HEK293 (cell line): ENCODE measurements around the gene CFL1.

Source experiments
- CTCF ChIA-PET: fragments of 350-600 bp; formaldehyde crosslinking; extraction: SDS; loops from one replicate; lab custom pipeline; 2021; ENCODE audit warnings: antibody characterized with exemption; lab: Yijun Ruan, JAX
- POLR2A ChIA-PET: fragments of 300-600 bp; formaldehyde crosslinking; extraction: SDS; loops from one replicate; lab custom pipeline; 2020; ENCODE audit warnings: antibody characterized with exemption, inconsistent platforms; lab: Yijun Ruan, JAX
- H3K27ac ChIP-seq: fragments of 200-500 bp; sonication (Bioruptor generic); 2 replicates; pipeline ENCODE4 v1.5.1; 2014; ENCODE audit warnings: low read depth, low read length, control low read depth, inconsistent platforms; ENCODE audit errors: extremely low read depth
- H3K36me3 ChIP-seq, 2 experiments: fragments of 200-500 bp in 1 of 2; sonication (Bioruptor generic) in 1 of 2; 1 replicate in 1 of 2; 2 replicates in 1 of 2; pipeline ENCODE4 v1.5.1; 2014 to 2017; ENCODE audit warnings: inconsistent platforms in 2 of 2, low read length in 2 of 2; ENCODE audit not compliant: control insufficient read depth in 2 of 2, insufficient read depth in 1 of 2
- H3K4me1 ChIP-seq: fragments of 200-500 bp; sonication (Bioruptor generic); 2 replicates; pipeline ENCODE4 v1.5.1; 2014; ENCODE audit warnings: mild to moderate bottlenecking, low read length, inconsistent platforms; ENCODE audit not compliant: control insufficient read depth, insufficient read depth
- H3K4me3 ChIP-seq: 2 replicates; pipeline ENCODE4 v1.5.1; 2011; ENCODE audit warnings: low read depth, mild to moderate bottlenecking, control low read depth, low read length, moderate library complexity
- H3K9me3 ChIP-seq: fragments of 200-500 bp; sonication (Bioruptor generic); 2 replicates; pipeline ENCODE4 v1.5.1; 2014; ENCODE audit warnings: low read depth, low read length, inconsistent platforms; ENCODE audit not compliant: control insufficient read depth, insufficient read depth
- BCL11A ChIP-seq: fragments of 450-650 bp; formaldehyde crosslinking; IDR thresholded peaks from 2 replicates; pipeline ENCODE4 v1.5.1; 2016; ENCODE audit warnings: low read depth, missing biosample characterization, missing genetic modification characterization
- GLI4 ChIP-seq: fragments of 450-650 bp; formaldehyde crosslinking; IDR thresholded peaks from 2 replicates; pipeline ENCODE4 v1.5.1; 2016; ENCODE audit warnings: missing biosample characterization, missing genetic modification characterization
- REPIN1 ChIP-seq: fragments of 450-650 bp; formaldehyde crosslinking; IDR thresholded peaks from 2 replicates; pipeline ENCODE4 v1.5.1; 2017; ENCODE audit warnings: missing biosample characterization, missing genetic modification characterization, low read depth
- SALL2 ChIP-seq: fragments of 450-650 bp; formaldehyde crosslinking; IDR thresholded peaks from 2 replicates; pipeline ENCODE4 v1.5.0; 2017; ENCODE audit warnings: missing biosample characterization, mild to moderate bottlenecking, missing genetic modification characterization, borderline replicate concordance
- SCRT2 ChIP-seq: fragments of 450-650 bp; formaldehyde crosslinking; IDR thresholded peaks from 2 replicates; pipeline ENCODE4 v1.5.1; 2016; ENCODE audit warnings: missing biosample characterization, missing genetic modification characterization
- SETDB1 ChIP-seq: IDR thresholded peaks from one replicate; pipeline ENCODE4 v1.6.1; 2017; ENCODE audit warnings: mild to moderate bottlenecking, low read length, moderate library complexity, mixed read lengths; ENCODE audit not compliant: insufficient read length
- ZBTB48 ChIP-seq: fragments of 450-650 bp; formaldehyde crosslinking; IDR thresholded peaks from 2 replicates; pipeline ENCODE4 v1.5.1; 2016; ENCODE audit warnings: missing biosample characterization, missing genetic modification characterization
- ZBTB7A ChIP-seq: fragments of 450-650 bp; formaldehyde crosslinking; IDR thresholded peaks from 2 replicates; pipeline ENCODE4 v1.5.1; 2016; ENCODE audit warnings: low read depth, missing biosample characterization, missing genetic modification characterization
- ZBTB8A ChIP-seq: fragments of 450-650 bp; formaldehyde crosslinking; IDR thresholded peaks from 2 replicates; pipeline ENCODE4 v1.5.1; 2016; ENCODE audit warnings: missing biosample characterization, missing genetic modification characterization
- ZIC2 ChIP-seq: fragments of 450-650 bp; formaldehyde crosslinking; IDR thresholded peaks from 2 replicates; pipeline ENCODE4 v1.5.1; 2016; ENCODE audit warnings: missing biosample characterization, missing genetic modification characterization
- ZNF214 ChIP-seq: fragments of 450-650 bp; formaldehyde crosslinking; IDR thresholded peaks from 2 replicates; pipeline ENCODE4 v1.5.1; 2017; ENCODE audit warnings: missing biosample characterization, mild to moderate bottlenecking, missing genetic modification characterization, borderline replicate concordance
- ZNF248 ChIP-seq: fragments of 450-650 bp; formaldehyde crosslinking; IDR thresholded peaks from 2 replicates; pipeline ENCODE4 v1.5.1; 2017; ENCODE audit warnings: missing biosample characterization, missing genetic modification characterization
- ZNF394 ChIP-seq: fragments of 450-650 bp; formaldehyde crosslinking; IDR thresholded peaks from 2 replicates; pipeline ENCODE4 v1.5.1; 2016; ENCODE audit warnings: missing biosample characterization, missing genetic modification characterization, mild to moderate bottlenecking, moderate library complexity, borderline replicate concordance
- ZNF404 ChIP-seq: fragments of 450-650 bp; formaldehyde crosslinking; IDR thresholded peaks from 2 replicates; pipeline ENCODE4 v1.5.1; 2017; ENCODE audit warnings: missing biosample characterization, missing genetic modification characterization
- ZNF433 ChIP-seq: fragments of 450-650 bp; formaldehyde crosslinking; IDR thresholded peaks from 2 replicates; pipeline ENCODE4 v1.5.1; 2016; ENCODE audit warnings: missing biosample characterization, missing genetic modification characterization, low read depth
- ZNF544 ChIP-seq: fragments of 450-650 bp; formaldehyde crosslinking; IDR thresholded peaks from 2 replicates; pipeline ENCODE4 v1.5.0; 2017; ENCODE audit warnings: missing biosample characterization, missing genetic modification characterization
- ZNF560 ChIP-seq: fragments of 450-650 bp; formaldehyde crosslinking; IDR thresholded peaks from 2 replicates; pipeline ENCODE4 v1.5.1; 2017; ENCODE audit warnings: missing biosample characterization, missing genetic modification characterization, borderline replicate concordance
- ZNF561 ChIP-seq: fragments of 450-650 bp; IDR thresholded peaks from 2 replicates; pipeline ENCODE4 v1.5.1; 2018; ENCODE audit warnings: missing biosample characterization, missing genetic modification characterization, borderline replicate concordance
- ZNF600 ChIP-seq: fragments of 450-650 bp; formaldehyde crosslinking; IDR thresholded peaks from 2 replicates; pipeline ENCODE4 v1.5.1; 2016; ENCODE audit warnings: missing biosample characterization, missing genetic modification characterization
- ZNF621 ChIP-seq: fragments of 450-650 bp; formaldehyde crosslinking; IDR thresholded peaks from 2 replicates; pipeline ENCODE4 v1.5.1; 2017; ENCODE audit warnings: missing biosample characterization, missing genetic modification characterization
- ZNF791 ChIP-seq: fragments of 450-650 bp; formaldehyde crosslinking; IDR thresholded peaks from 2 replicates; pipeline ENCODE4 v1.5.1; 2016; ENCODE audit warnings: missing biosample characterization, missing genetic modification characterization
- ZSCAN30 ChIP-seq: fragments of 450-650 bp; IDR thresholded peaks from 2 replicates; pipeline ENCODE4 v1.5.1; 2018; ENCODE audit warnings: missing biosample characterization, mild to moderate bottlenecking, missing genetic modification characterization, moderate library complexity
- TF ChIP-seq, protein P1 (sequence below): fragments of 450-650 bp; formaldehyde crosslinking; IDR thresholded peaks from 2 replicates; pipeline ENCODE4 v1.5.1; 2016; ENCODE audit warnings: missing biosample characterization, missing genetic modification characterization, borderline replicate concordance
- TF ChIP-seq, protein P2 (sequence below): fragments of 450-650 bp; formaldehyde crosslinking; IDR thresholded peaks from 2 replicates; pipeline ENCODE4 v1.5.1; 2016; ENCODE audit warnings: missing biosample characterization, missing genetic modification characterization, low read depth
- TF ChIP-seq, protein P3 (sequence below): fragments of 450-650 bp; formaldehyde crosslinking; IDR thresholded peaks from 2 replicates; pipeline ENCODE4 v1.5.1; 2017; ENCODE audit warnings: missing biosample characterization, missing genetic modification characterization
- TF ChIP-seq, protein P4 (sequence below): fragments of 450-650 bp; formaldehyde crosslinking; IDR thresholded peaks from 2 replicates; pipeline ENCODE4 v1.5.1; 2016; ENCODE audit warnings: missing biosample characterization, missing genetic modification characterization, borderline replicate concordance

Gene CFL1

GRCh38 chr11:65870706-65871681 is 13.0 kb upstream of the CFL1 start:
- CTCF ChIA-PET, result interaction anchor here (0.7 to 4.2 kb wide), 5 partner anchors 11 to 54 kb away, joined by 3 to 37 read pairs (median 4); partner anchors contain the start of genes FIBP and MUS81
- Histone ChIP-seq H3K4me1 (no peaks in the 10 kb centered on the region), H3K4me3 (no peak overlapping the region)
- TF ChIP-seq, protein P1, sequence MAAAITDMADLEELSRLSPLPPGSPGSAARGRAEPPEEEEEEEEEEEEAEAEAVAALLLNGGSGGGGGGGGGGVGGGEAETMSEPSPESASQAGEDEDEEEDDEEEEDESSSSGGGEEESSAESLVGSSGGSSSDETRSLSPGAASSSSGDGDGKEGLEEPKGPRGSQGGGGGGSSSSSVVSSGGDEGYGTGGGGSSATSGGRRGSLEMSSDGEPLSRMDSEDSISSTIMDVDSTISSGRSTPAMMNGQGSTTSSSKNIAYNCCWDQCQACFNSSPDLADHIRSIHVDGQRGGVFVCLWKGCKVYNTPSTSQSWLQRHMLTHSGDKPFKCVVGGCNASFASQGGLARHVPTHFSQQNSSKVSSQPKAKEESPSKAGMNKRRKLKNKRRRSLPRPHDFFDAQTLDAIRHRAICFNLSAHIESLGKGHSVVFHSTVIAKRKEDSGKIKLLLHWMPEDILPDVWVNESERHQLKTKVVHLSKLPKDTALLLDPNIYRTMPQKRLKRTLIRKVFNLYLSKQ (tag by site-specific recombination), result no peak
- TF ChIP-seq REPIN1 (no peak), ZNF394 (tag by site-specific recombination) (no peak), ZBTB7A (tag by site-specific recombination) (no peak), SETDB1 (no peak), ZNF404 (no peak), ZNF791 (tag by site-specific recombination) (no peak), ZSCAN30 (tag by site-specific recombination) (no peak), ZNF560 (tag by site-specific recombination) (no peak), ZNF621 (no peak), SALL2 (tag by site-specific recombination) (no peak), BCL11A (tag by site-specific recombination) (no peak), ZNF214 (tag by site-specific recombination) (no peak), ZBTB8A (no peak), ZNF248 (tag by site-specific recombination) (no peak), ZNF600 (tag by site-specific recombination) (0 out of 2 replicates have a peak, but pooled peaks have one; percentile 33), GLI4 (tag by site-specific recombination) (no peak), ZNF561 (tag by site-specific recombination) (no peak), ZNF544 (tag by site-specific recombination) (no peak), ZBTB48 (tag by site-specific recombination) (no peak), ZIC2 (peak; percentile 84), SCRT2 (tag by site-specific recombination) (peak; percentile 70; the same call in 1 of the 2 replicates), ZNF433 (tag by site-specific recombination) (no peak)
- TF ChIP-seq, protein P2, sequence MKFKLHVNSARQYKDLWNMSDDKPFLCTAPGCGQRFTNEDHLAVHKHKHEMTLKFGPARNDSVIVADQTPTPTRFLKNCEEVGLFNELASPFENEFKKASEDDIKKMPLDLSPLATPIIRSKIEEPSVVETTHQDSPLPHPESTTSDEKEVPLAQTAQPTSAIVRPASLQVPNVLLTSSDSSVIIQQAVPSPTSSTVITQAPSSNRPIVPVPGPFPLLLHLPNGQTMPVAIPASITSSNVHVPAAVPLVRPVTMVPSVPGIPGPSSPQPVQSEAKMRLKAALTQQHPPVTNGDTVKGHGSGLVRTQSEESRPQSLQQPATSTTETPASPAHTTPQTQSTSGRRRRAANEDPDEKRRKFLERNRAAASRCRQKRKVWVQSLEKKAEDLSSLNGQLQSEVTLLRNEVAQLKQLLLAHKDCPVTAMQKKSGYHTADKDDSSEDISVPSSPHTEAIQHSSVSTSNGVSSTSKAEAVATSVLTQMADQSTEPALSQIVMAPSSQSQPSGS (tag by site-specific recombination), result no peak
- TF ChIP-seq, protein P3, sequence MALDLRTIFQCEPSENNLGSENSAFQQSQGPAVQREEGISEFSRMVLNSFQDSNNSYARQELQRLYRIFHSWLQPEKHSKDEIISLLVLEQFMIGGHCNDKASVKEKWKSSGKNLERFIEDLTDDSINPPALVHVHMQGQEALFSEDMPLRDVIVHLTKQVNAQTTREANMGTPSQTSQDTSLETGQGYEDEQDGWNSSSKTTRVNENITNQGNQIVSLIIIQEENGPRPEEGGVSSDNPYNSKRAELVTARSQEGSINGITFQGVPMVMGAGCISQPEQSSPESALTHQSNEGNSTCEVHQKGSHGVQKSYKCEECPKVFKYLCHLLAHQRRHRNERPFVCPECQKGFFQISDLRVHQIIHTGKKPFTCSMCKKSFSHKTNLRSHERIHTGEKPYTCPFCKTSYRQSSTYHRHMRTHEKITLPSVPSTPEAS (tag by site-specific recombination), result no peak
- TF ChIP-seq, protein P4, sequence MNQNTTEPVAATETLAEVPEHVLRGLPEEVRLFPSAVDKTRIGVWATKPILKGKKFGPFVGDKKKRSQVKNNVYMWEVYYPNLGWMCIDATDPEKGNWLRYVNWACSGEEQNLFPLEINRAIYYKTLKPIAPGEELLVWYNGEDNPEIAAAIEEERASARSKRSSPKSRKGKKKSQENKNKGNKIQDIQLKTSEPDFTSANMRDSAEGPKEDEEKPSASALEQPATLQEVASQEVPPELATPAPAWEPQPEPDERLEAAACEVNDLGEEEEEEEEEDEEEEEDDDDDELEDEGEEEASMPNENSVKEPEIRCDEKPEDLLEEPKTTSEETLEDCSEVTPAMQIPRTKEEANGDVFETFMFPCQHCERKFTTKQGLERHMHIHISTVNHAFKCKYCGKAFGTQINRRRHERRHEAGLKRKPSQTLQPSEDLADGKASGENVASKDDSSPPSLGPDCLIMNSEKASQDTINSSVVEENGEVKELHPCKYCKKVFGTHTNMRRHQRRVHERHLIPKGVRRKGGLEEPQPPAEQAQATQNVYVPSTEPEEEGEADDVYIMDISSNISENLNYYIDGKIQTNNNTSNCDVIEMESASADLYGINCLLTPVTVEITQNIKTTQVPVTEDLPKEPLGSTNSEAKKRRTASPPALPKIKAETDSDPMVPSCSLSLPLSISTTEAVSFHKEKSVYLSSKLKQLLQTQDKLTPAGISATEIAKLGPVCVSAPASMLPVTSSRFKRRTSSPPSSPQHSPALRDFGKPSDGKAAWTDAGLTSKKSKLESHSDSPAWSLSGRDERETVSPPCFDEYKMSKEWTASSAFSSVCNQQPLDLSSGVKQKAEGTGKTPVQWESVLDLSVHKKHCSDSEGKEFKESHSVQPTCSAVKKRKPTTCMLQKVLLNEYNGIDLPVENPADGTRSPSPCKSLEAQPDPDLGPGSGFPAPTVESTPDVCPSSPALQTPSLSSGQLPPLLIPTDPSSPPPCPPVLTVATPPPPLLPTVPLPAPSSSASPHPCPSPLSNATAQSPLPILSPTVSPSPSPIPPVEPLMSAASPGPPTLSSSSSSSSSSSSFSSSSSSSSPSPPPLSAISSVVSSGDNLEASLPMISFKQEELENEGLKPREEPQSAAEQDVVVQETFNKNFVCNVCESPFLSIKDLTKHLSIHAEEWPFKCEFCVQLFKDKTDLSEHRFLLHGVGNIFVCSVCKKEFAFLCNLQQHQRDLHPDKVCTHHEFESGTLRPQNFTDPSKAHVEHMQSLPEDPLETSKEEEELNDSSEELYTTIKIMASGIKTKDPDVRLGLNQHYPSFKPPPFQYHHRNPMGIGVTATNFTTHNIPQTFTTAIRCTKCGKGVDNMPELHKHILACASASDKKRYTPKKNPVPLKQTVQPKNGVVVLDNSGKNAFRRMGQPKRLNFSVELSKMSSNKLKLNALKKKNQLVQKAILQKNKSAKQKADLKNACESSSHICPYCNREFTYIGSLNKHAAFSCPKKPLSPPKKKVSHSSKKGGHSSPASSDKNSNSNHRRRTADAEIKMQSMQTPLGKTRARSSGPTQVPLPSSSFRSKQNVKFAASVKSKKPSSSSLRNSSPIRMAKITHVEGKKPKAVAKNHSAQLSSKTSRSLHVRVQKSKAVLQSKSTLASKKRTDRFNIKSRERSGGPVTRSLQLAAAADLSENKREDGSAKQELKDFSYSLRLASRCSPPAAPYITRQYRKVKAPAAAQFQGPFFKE, result no peak

More at GRCh38 chr11:65870706-65871681, 13.0 kb upstream of the CFL1 start:
- Histone ChIP-seq H3K27ac (no peak overlapping the region), H3K36me3 (peaks cover 0 to 21% of the 10 kb centered on the region in 2 experiments; a peak in 1 of 3 replicates), H3K9me3 (no peaks in the 10 kb centered on the region)
- POLR2A ChIA-PET, result interaction anchor here (0.6 to 6.6 kb wide), 11 partner anchors 10 to 123 kb away, joined by 3 to 111 read pairs (median 4); partner anchors contain the start of genes CCDC85B, CFL1, FIBP and FOSL1
